IMR-90 (cell line): ENCODE data around the gene TNFRSF13B. TPM values are rescaled to one million over a fixed set of nuclear protein-coding genes. Genes with fewer than 3 reads are reported as not detected.

Experiments used
- ATAC-seq: fragments of 200-7000 bp; cut with Tn5 transposase; 2 replicates; pipeline ENCODE4 v1.9.1; 2020; ENCODE audit warnings: low read depth, mild to moderate bottlenecking, moderate library complexity
- BruUV-seq: library from RNA; stranded (reverse); fragments of 400-500 nt; replicated peaks from 2 replicates; lab custom pipeline; 2021; lab: Mats Ljungman, UMichigan
- CTCF ChIA-PET: fragments of 300-600 bp; formaldehyde crosslinking; extraction: SDS; loops from one replicate; lab custom pipeline; 2021; ENCODE audit warnings: antibody characterized with exemption; lab: Yijun Ruan, JAX
- POLR2A ChIA-PET: fragments of 300-600 bp; sonication (Branson Sonifier 250); formaldehyde crosslinking; loops from one replicate; lab custom pipeline; 2022; ENCODE audit warnings: antibody characterized with exemption; ENCODE audit not compliant: unreplicated experiment; lab: Charles Lee
- DNase-seq: peaks from one replicate; pipeline ENCODE4 v3.0.0; 2013
- H2AFZ ChIP-seq: replicated peaks from 2 replicates; pipeline ENCODE3; 2013; ENCODE audit warnings: low read length, mild to moderate bottlenecking; ENCODE audit not compliant: poor library complexity
- H2AK5ac ChIP-seq: 2 replicates; pipeline ENCODE4 v1.6.1; 2013; ENCODE audit warnings: low read depth, low read length, inconsistent platforms
- H2AK9ac ChIP-seq: replicated peaks from 2 replicates; pipeline ENCODE3; 2013; ENCODE audit warnings: mild to moderate bottlenecking, low read depth, low read length, moderate library complexity; ENCODE audit not compliant: poor library complexity
- H2BK120ac ChIP-seq: 2 replicates; pipeline ENCODE4 v1.6.1; 2013; ENCODE audit warnings: low read depth, low read length, inconsistent platforms
- H2BK15ac ChIP-seq: 3 replicates; pipeline ENCODE4 v1.6.1; 2013; ENCODE audit warnings: low read depth, low read length, inconsistent platforms
- H2BK20ac ChIP-seq: 2 replicates; pipeline ENCODE4 v1.6.1; 2013; ENCODE audit warnings: low read depth, mild to moderate bottlenecking, inconsistent platforms, low read length, moderate library complexity
- H2BK5ac ChIP-seq: 2 replicates; pipeline ENCODE4 v1.6.1; 2013; ENCODE audit warnings: mild to moderate bottlenecking, low read depth, low read length, inconsistent platforms; ENCODE audit not compliant: poor library complexity, severe bottlenecking
- H3K14ac ChIP-seq: replicated peaks from 2 replicates; pipeline ENCODE4 v1.6.1; 2013; ENCODE audit warnings: low read depth, low read length, inconsistent platforms
- H3K18ac ChIP-seq: 2 replicates; pipeline ENCODE4 v1.6.1; 2013; ENCODE audit warnings: low read depth, low read length, control low read depth
- H3K23ac ChIP-seq: 2 replicates; pipeline ENCODE4 v1.6.1; 2013; ENCODE audit warnings: low read depth, low read length, inconsistent platforms
- H3K27ac ChIP-seq: 2 replicates; pipeline ENCODE4 v1.5.1; 2013; ENCODE audit warnings: mild to moderate bottlenecking, control low read depth, low read length; ENCODE audit not compliant: insufficient read depth
- H3K27me3 ChIP-seq: 2 replicates; pipeline ENCODE4 v1.6.1; 2013; ENCODE audit warnings: low read length; ENCODE audit not compliant: control insufficient read depth, insufficient read depth
- H3K36me3 ChIP-seq: 2 replicates; pipeline ENCODE4 v1.6.1; 2013; ENCODE audit warnings: low read length, mixed read lengths; ENCODE audit not compliant: control insufficient read depth, insufficient read depth
- H3K4ac ChIP-seq: 2 replicates; pipeline ENCODE4 v1.6.1; 2013; ENCODE audit warnings: low read depth, low read length, inconsistent platforms
- H3K4me1 ChIP-seq: 2 replicates; pipeline ENCODE4 v1.6.1; 2013; ENCODE audit warnings: low read length, mixed read lengths; ENCODE audit not compliant: control insufficient read depth, insufficient read depth
- H3K4me2 ChIP-seq: 2 replicates; pipeline ENCODE4 v1.6.1; 2013; ENCODE audit warnings: low read depth, mild to moderate bottlenecking, control low read depth, low read length, moderate library complexity
- H3K4me3 ChIP-seq: 2 replicates; pipeline ENCODE4 v1.5.1; 2013; ENCODE audit warnings: low read depth, mild to moderate bottlenecking, control low read depth, low read length, moderate library complexity; ENCODE audit not compliant: insufficient read depth
- H3K56ac ChIP-seq: 2 replicates; pipeline ENCODE4 v1.6.1; 2013; ENCODE audit warnings: low read length, inconsistent platforms; ENCODE audit not compliant: insufficient read depth; ENCODE audit errors: extremely low read depth
- H3K79me1 ChIP-seq, 2 experiments: 2 replicates each; pipeline ENCODE4 v1.6.1; 2013; ENCODE audit warnings: low read length in 2 of 2, inconsistent platforms in 1 of 2, low read depth in 1 of 2
- H3K9ac ChIP-seq: 2 replicates; pipeline ENCODE4 v1.6.1; 2013; ENCODE audit warnings: low read depth, low read length, control low read depth
- H3K9me1 ChIP-seq: 2 replicates; pipeline ENCODE4 v1.6.1; 2013; ENCODE audit warnings: low read length, inconsistent platforms; ENCODE audit not compliant: insufficient read depth
- H3K9me3 ChIP-seq: 2 replicates; pipeline ENCODE4 v1.6.1; 2013; ENCODE audit warnings: low read length; ENCODE audit not compliant: control insufficient read depth, insufficient read depth
- H4K20me1 ChIP-seq: 2 replicates; pipeline ENCODE4 v1.6.1; 2013; ENCODE audit warnings: low read length, inconsistent platforms; ENCODE audit not compliant: insufficient read depth
- H4K5ac ChIP-seq: 2 replicates; pipeline ENCODE4 v1.6.1; 2013; ENCODE audit warnings: mild to moderate bottlenecking, low read depth, low read length, control low read depth
- H4K8ac ChIP-seq, 2 experiments: 2 replicates each; pipeline ENCODE4 v1.6.1; 2013; ENCODE audit warnings: low read depth in 2 of 2, low read length in 2 of 2, control low read depth in 1 of 2, inconsistent platforms in 1 of 2
- H4K91ac ChIP-seq: 2 replicates; pipeline ENCODE4 v1.6.1; 2013; ENCODE audit warnings: low read depth, low read length, inconsistent platforms; ENCODE audit not compliant: insufficient read depth
- BHLHE40 ChIP-seq: fragments of 150-350 bp; IDR thresholded peaks from 2 replicates; pipeline ENCODE4 v1.6.1; 2016; ENCODE audit warnings: mild to moderate bottlenecking, low read depth, low read length
- CEBPB ChIP-seq: IDR thresholded peaks from 2 replicates; pipeline ENCODE4 v1.6.1; 2012; ENCODE audit warnings: low read depth, low read length, improper control_type of control experiment
- CHD1 ChIP-seq: IDR thresholded peaks from 2 replicates; pipeline ENCODE4 v1.6.1; 2012; ENCODE audit warnings: low read depth, low read length, improper control_type of control experiment
- FOS ChIP-seq: fragments of 150-350 bp; IDR thresholded peaks from 2 replicates; pipeline ENCODE4 v1.6.1; 2016; ENCODE audit warnings: low read depth, low read length
- MAFK ChIP-seq: IDR thresholded peaks from 2 replicates; pipeline ENCODE4 v1.6.1; 2012; ENCODE audit warnings: low read depth, low read length, improper control_type of control experiment
- MAZ ChIP-seq: IDR thresholded peaks from 2 replicates; pipeline ENCODE4 v1.6.1; 2012; ENCODE audit warnings: low read depth, mild to moderate bottlenecking, low read length, improper control_type of control experiment, moderate library complexity, borderline replicate concordance
- MXI1 ChIP-seq: IDR thresholded peaks from 2 replicates; pipeline ENCODE4 v1.6.1; 2012; ENCODE audit warnings: low read depth, mild to moderate bottlenecking, low read length, moderate library complexity, borderline replicate concordance
- POLR2A ChIP-seq: IDR thresholded peaks from 2 replicates; pipeline ENCODE4 v1.6.1; 2012; ENCODE audit warnings: mild to moderate bottlenecking, low read depth, low read length
- RAD21 ChIP-seq: IDR thresholded peaks from 2 replicates; pipeline ENCODE4 v1.6.1; 2012; ENCODE audit warnings: low read length, improper control_type of control experiment
- RCOR1 ChIP-seq: IDR thresholded peaks from 2 replicates; pipeline ENCODE4 v1.6.1; 2012; ENCODE audit warnings: mild to moderate bottlenecking, low read length, improper control_type of control experiment; ENCODE audit not compliant: insufficient replicate concordance
- RFX5 ChIP-seq: IDR thresholded peaks from 2 replicates; pipeline ENCODE4 v1.8.0; 2012; ENCODE audit warnings: low read depth, mild to moderate bottlenecking, low read length, moderate library complexity
- SMC3 ChIP-seq: fragments of 150-350 bp; IDR thresholded peaks from 2 replicates; pipeline ENCODE4 v1.6.1; 2016; ENCODE audit warnings: low read depth, mild to moderate bottlenecking, antibody characterized with exemption, low read length, moderate library complexity
- WGBS, 2 experiments: methylation state at CpG; one replicate each; pipeline versions ENCODE4 v1.1.5 to v1.1.7; 2013; ENCODE audit warnings: missing lambda C conversion rate in 2 of 2; ENCODE audit not compliant: insufficient read length in 1 of 2; ENCODE audit errors: extremely low coverage in 2 of 2; 5-methylcytosine and 5-hydroxymethylcytosine counted together
- dilution Hi-C: fragments of 300-500 bp; cut with HindIII; formaldehyde crosslinking; loops from one replicate; pipeline ENCODE4 v1.14.3; 2018; ENCODE audit warnings: low sequenced_read_pairs; ENCODE audit not compliant: unreplicated experiment
- in situ Hi-C: fragments of 300-500 bp; cut with MboI; formaldehyde crosslinking; loops from 3 replicates; pipeline ENCODE4 v1.14.3; 2019; ENCODE audit warnings: low sequenced_read_pairs, inconsistent platforms, mixed read lengths
- intact Hi-C: fragments of 100-400 bp; cut with micrococcal nuclease; formaldehyde crosslinking; loops from 2 replicates; pipeline ENCODE4 v1.10.0; 2022
- polyA plus RNA-seq, 3 experiments: library from polyadenylated mRNA; depleted of rRNA; stranded (reverse); fragments of >200 nt; gene quantifications; 2 replicates each; pipeline ENCODE4 v1.2.3, GENCODE V29; 2012; ENCODE audit warnings: low replicate concordance in 1 of 3
- total RNA-seq: library from RNA; depleted of rRNA; stranded (reverse); fragments of >200 nt; gene quantifications from 2 replicates; pipeline ENCODE4 v1.2.3, GENCODE V29; 2012
- TF ChIP-seq, protein P1 (sequence below): conservative IDR thresholded peaks from 2 replicates; pipeline ENCODE4 v1.5.1; 2012; ENCODE audit warnings: mild to moderate bottlenecking, low read depth, low read length, improper control_type of control experiment
- TF ChIP-seq, protein P2 (sequence below): fragments of 150-350 bp; IDR thresholded peaks from 2 replicates; pipeline ENCODE4 v1.6.1; 2016; ENCODE audit warnings: low read depth, mild to moderate bottlenecking, low read length, moderate library complexity, borderline replicate concordance
- TF ChIP-seq, protein P3 (sequence below): fragments of 150-350 bp; IDR thresholded peaks from 2 replicates; pipeline ENCODE4 v1.6.1; 2017; ENCODE audit warnings: mild to moderate bottlenecking, antibody characterized with exemption, low read length, low read depth

TNFRSF13B gene
- total and polyA plus RNA-seq, 2 of the 4 experiments (the other 2 are of a cell fraction): not detected

DNA sequence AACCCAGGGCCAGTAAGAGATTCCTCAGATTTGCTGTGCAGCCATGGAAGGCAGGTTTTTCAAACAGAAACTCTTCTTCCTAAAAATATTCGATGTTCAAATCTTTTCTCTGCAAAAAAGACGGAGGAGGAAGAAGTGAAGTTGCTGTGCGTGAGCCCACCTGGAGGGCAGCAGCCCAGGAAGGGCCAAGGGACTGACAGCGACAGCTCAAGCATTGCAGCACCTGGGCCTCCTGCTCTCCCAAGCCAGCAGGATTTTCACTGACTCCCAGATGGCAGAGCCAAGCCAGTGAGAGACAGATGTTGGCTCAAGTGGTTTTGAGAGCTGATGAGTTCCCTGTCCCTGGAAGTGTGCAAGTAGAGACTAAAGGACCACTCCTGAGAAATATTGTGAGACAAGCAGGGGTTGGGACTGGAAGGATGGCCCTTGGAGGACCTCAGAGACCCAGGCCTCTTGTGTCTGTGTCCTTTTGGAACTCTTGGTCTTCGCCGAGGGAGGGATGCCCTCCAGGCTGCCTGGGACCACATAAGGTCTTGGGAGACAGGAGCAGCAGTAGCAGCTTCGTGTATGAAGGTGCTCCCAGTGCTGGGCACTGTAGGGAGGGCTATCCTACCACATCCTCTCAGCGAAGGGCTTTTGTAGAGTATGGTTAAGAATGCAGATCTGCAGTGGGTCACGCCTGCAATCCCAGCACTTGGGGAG is 29.3 kb upstream of the TNFRSF13B start:
- Histone ChIP-seq H3K9ac (no peak overlapping the region), H3K9me3 (no peaks in the 10 kb centered on the region), H3K4me1 (no peaks in the 10 kb centered on the region), H3K56ac (no peak overlapping the region), H2AK5ac (no peak overlapping the region), H3K79me1 (no peaks in the 10 kb centered on the region), H3K27me3 (peaks cover 17% of the 10 kb centered on the region), H2AK9ac (no peak overlapping the region), H4K91ac (no peak overlapping the region), H4K20me1 (no peaks in the 10 kb centered on the region; the same call in 1 of the 2 replicates), H4K8ac (no peak overlapping the region), H2BK120ac (no peak overlapping the region), H4K5ac (no peak overlapping the region), H3K4me2 (no peak overlapping the region), H3K27ac (no peak overlapping the region), H3K14ac (no peak overlapping the region), H3K18ac (no peak overlapping the region), H3K23ac (0 out of 2 replicates have a peak overlapping the region, but pooled peaks have one; percentile 15), H3K36me3 (no peaks in the 10 kb centered on the region), H2AFZ (no peak overlapping the region), H2BK5ac (no peak overlapping the region), H3K9me1 (0 out of 2 replicates have a peak, but pooled peaks cover 2% of the 10 kb centered on the region), H2BK15ac (no peak overlapping the region), H3K4me3 (no peak overlapping the region), H2BK20ac (no peak overlapping the region), H3K4ac (no peak overlapping the region)
- in situ Hi-C loops: loop anchor here (25.0 kb wide), 1 partner anchor 636 kb away; no protein-coding TSS in a partner anchor
- DNase-seq (no peak), ATAC-seq (peak; percentile 19)
- POLR2A ChIA-PET: no interaction called here
- WGBS, 2 experiments: 71% methylated on average over 3 of the region's 9 CpGs; no CpG with 5 or more reads in 1 of the 2 experiments
- BruUV-seq: no TSS peak
- dilution Hi-C loops: no loop called here
- CTCF ChIA-PET: no interaction called here
- TF ChIP-seq FOS: no peak
- TF ChIP-seq BHLHE40: no peak
- TF ChIP-seq, protein P1, sequence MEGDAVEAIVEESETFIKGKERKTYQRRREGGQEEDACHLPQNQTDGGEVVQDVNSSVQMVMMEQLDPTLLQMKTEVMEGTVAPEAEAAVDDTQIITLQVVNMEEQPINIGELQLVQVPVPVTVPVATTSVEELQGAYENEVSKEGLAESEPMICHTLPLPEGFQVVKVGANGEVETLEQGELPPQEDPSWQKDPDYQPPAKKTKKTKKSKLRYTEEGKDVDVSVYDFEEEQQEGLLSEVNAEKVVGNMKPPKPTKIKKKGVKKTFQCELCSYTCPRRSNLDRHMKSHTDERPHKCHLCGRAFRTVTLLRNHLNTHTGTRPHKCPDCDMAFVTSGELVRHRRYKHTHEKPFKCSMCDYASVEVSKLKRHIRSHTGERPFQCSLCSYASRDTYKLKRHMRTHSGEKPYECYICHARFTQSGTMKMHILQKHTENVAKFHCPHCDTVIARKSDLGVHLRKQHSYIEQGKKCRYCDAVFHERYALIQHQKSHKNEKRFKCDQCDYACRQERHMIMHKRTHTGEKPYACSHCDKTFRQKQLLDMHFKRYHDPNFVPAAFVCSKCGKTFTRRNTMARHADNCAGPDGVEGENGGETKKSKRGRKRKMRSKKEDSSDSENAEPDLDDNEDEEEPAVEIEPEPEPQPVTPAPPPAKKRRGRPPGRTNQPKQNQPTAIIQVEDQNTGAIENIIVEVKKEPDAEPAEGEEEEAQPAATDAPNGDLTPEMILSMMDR: no peak
- TF ChIP-seq CEBPB: no peak
- TF ChIP-seq MXI1: no peak
- no peak for TF ChIP-seq RCOR1
- TF ChIP-seq, protein P2, sequence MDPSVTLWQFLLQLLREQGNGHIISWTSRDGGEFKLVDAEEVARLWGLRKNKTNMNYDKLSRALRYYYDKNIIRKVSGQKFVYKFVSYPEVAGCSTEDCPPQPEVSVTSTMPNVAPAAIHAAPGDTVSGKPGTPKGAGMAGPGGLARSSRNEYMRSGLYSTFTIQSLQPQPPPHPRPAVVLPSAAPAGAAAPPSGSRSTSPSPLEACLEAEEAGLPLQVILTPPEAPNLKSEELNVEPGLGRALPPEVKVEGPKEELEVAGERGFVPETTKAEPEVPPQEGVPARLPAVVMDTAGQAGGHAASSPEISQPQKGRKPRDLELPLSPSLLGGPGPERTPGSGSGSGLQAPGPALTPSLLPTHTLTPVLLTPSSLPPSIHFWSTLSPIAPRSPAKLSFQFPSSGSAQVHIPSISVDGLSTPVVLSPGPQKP: no peak
- TF ChIP-seq POLR2A: no peak
- TF ChIP-seq MAFK: no peak
- TF ChIP-seq SMC3: no peak
- no peak for TF ChIP-seq MAZ
- TF ChIP-seq RFX5: no peak
- TF ChIP-seq, protein P3, sequence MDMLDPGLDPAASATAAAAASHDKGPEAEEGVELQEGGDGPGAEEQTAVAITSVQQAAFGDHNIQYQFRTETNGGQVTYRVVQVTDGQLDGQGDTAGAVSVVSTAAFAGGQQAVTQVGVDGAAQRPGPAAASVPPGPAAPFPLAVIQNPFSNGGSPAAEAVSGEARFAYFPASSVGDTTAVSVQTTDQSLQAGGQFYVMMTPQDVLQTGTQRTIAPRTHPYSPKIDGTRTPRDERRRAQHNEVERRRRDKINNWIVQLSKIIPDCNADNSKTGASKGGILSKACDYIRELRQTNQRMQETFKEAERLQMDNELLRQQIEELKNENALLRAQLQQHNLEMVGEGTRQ: no peak
- TF ChIP-seq RAD21: no peak
- no peak for TF ChIP-seq CHD1
- intact Hi-C loops: loop anchor here (5.0 to 10.0 kb wide), 3 partner anchors 104 to 641 kb away; no protein-coding TSS in a partner anchor
